Small intestine (tissue), 7 donors: ENCODE measurements around the gene AICDA. TPM values are rescaled to one million over a fixed set of nuclear protein-coding genes. Genes with fewer than 3 reads are reported as not detected.
A peak's percentile ranks its signal among the peaks of the same experiment; 100 is the strongest.

Experiments
- DNase-seq, 2 donors: peaks; one replicate each; pipeline versions ENCODE4 v3.0.0 to v3.0.0-alpha.2; 2013
- FAIRE-seq: peaks from 2 replicates; lab custom pipeline; 2012; peaks lifted over from hg19 to GRCh38; lab: Jason Lieb, UNC
- H3K27ac ChIP-seq, 3 donors: one replicate each; pipeline ENCODE4 v1.5.1; 2013; ENCODE audit warnings: low read length in 2 of 3, mild to moderate bottlenecking in 2 of 3, control low read depth in 1 of 3, inconsistent platforms in 1 of 3, low read depth in 1 of 3, moderate library complexity in 1 of 3
- H3K27me3 ChIP-seq, 3 donors: one replicate each; pipeline ENCODE4 v1.6.1; 2013; ENCODE audit warnings: low read length in 3 of 3, inconsistent platforms in 1 of 3; ENCODE audit not compliant: control insufficient read depth in 3 of 3, insufficient read depth in 3 of 3
- H3K36me3 ChIP-seq, 3 donors: one replicate each; pipeline ENCODE4 v1.6.1; 2013; ENCODE audit warnings: low read length in 3 of 3, inconsistent platforms in 1 of 3, low read depth in 1 of 3, mild to moderate bottlenecking in 1 of 3, moderate library complexity in 1 of 3; ENCODE audit not compliant: control insufficient read depth in 3 of 3, insufficient read depth in 2 of 3
- H3K4me1 ChIP-seq, 3 donors: one replicate each; pipeline ENCODE4 v1.6.1; 2013; ENCODE audit warnings: low read length in 2 of 3, inconsistent platforms in 1 of 3, low read depth in 1 of 3, mild to moderate bottlenecking in 1 of 3, moderate library complexity in 1 of 3; ENCODE audit not compliant: control insufficient read depth in 3 of 3, insufficient read depth in 2 of 3
- H3K4me3 ChIP-seq, 3 donors: one replicate each; pipeline ENCODE4 v1.5.1; 2013; ENCODE audit warnings: low read length in 3 of 3, control low read depth in 1 of 3, inconsistent platforms in 1 of 3, low read depth in 1 of 3, mild to moderate bottlenecking in 1 of 3, moderate library complexity in 1 of 3
- H3K9me3 ChIP-seq, 2 donors: one replicate each; pipeline ENCODE4 v1.6.1; 2013; ENCODE audit warnings: low read depth in 1 of 2, low read length in 1 of 2; ENCODE audit not compliant: control insufficient read depth in 2 of 2, insufficient read depth in 1 of 2
- WGBS, 3 donors: extraction: QIAGEN DNeasy Blood & Tissue Kit; methylation state at CpG; one replicate each; pipeline ENCODE4 v1.1.7; 2013; 5-methylcytosine and 5-hydroxymethylcytosine counted together
- polyA plus RNA-seq, 4 donors: library from polyadenylated mRNA; stranded (reverse) in 3 of 4; unstranded in 1 of 4; fragments of 200-250 nt in 3 of 4; fragments of 120-200 nt in 1 of 4; gene quantifications; one replicate each; pipeline versions ENCODE4 v1.2.1 to v1.2.3, GENCODE V29; 2013
- donor health status: healthy with polysubstance abuse.
- donor health status: control.
- donor health status: control.
- donor health status: Bipolar disorder and iron deficiency.
- donor health status: healthy.

The AICDA gene
- polyA plus RNA-seq, 4 donors: 0.31 to 4.0 (median 0.85) TPM

GRCh38 chr12:8561011-8561410, 51.6 kb downstream of the AICDA start:
- peaks cover 0 to 6% (median 2%) of the 10 kb centered on the region in 3 donors for H3K4me1 ChIP-seq
- WGBS, 3 donors: 26 to 50% (median 40%) methylated on average over 4 of the region's 4 CpGs
- H3K27me3 ChIP-seq: no peaks in the 10 kb centered on the region
- DNase-seq: peak; percentile 61 to 77
- no peaks in the 10 kb centered on the region for H3K36me3 ChIP-seq
- FAIRE-seq: no peak
- H3K27ac ChIP-seq: peak overlapping the region in 1 of 3 donors; percentile 55
- H3K9me3 ChIP-seq: peaks cover 0 to 23% of the 10 kb centered on the region in 2 donors
- no peak overlapping the region for H3K4me3 ChIP-seq

GRCh38 chr12:8559676-8560075, 53.0 kb downstream of the AICDA start:
- Histone ChIP-seq H3K36me3 (no peaks in the 10 kb centered on the region), H3K4me3 (no peak overlapping the region), H3K27ac (no peak overlapping the region), H3K27me3 (no peaks in the 10 kb centered on the region), H3K4me1 (peaks cover 0 to 6% (median 2%) of the 10 kb centered on the region in 3 donors), H3K9me3 (peaks cover 0 to 20% of the 10 kb centered on the region in 2 donors)
- 25 to 71% (median 45%) methylated on average over 11 of the region's 11 CpGs for WGBS, 3 donors
- no peak for DNase-seq
- no peak for FAIRE-seq

- peaks cover 0 to 6% (median 2%) of the 10 kb centered on the region in 3 donors for H3K4me1 ChIP-seq
- no peaks in the 10 kb centered on the region for H3K36me3 ChIP-seq
- no peaks in the 10 kb centered on the region for H3K27me3 ChIP-seq
- FAIRE-seq (no peak), DNase-seq (peak; percentile 33 to 70)
- no peak overlapping the region for H3K4me3 ChIP-seq
- no peak overlapping the region for H3K27ac ChIP-seq
- H3K9me3 ChIP-seq: peaks cover 0 to 3% of the 10 kb centered on the region in 2 donors
- 65 to 80% (median 78%) methylated on average over 2 of the region's 2 CpGs for WGBS, 3 donors
These were observed 56.0 kb downstream of the AICDA start for GRCh38 chr12:8556531-8557097.

- H3K4me1 ChIP-seq: no peaks in the 10 kb centered on the region
- FAIRE-seq: no peak
- no peaks in the 10 kb centered on the region for H3K27me3 ChIP-seq
- peak in 1 of 2 donors; percentile 16 for DNase-seq
- no peak overlapping the region for H3K4me3 ChIP-seq
- no peak overlapping the region for H3K27ac ChIP-seq
- 84 to 90% (median 85%) methylated on average over 5 of the region's 5 CpGs for WGBS, 3 donors
- no peaks in the 10 kb centered on the region for H3K36me3 ChIP-seq
- H3K9me3 ChIP-seq: peaks cover 0 to under 1% of the 10 kb centered on the region in 2 donors
These were observed 58.0 kb downstream of the AICDA start for GRCh38 chr12:8554451-8555195.

GRCh38 chr12:8553088-8553627, 59.5 kb downstream of the AICDA start:
- no peaks in the 10 kb centered on the region for H3K9me3 ChIP-seq
- no peaks in the 10 kb centered on the region for H3K27me3 ChIP-seq
- no peaks in the 10 kb centered on the region for H3K36me3 ChIP-seq
- peak overlapping the region in 1 of 3 donors; percentile 5 for H3K27ac ChIP-seq
- no peaks in the 10 kb centered on the region for H3K4me1 ChIP-seq
- no peak for FAIRE-seq
- no peak overlapping the region for H3K4me3 ChIP-seq
- DNase-seq: peak in 1 of 2 donors; percentile 36
- WGBS, 3 donors: 13 to 52% (median 30%) methylated on average over 6 of the region's 6 CpGs

Other genes with a start within 250 kb of the AICDA start
- gene CLEC6A, start 156.9 kb downstream of the AICDA start, polyA plus RNA-seq: under 1 TPM in 1 of 4 donors, not detected in 3; 0.04 TPM
- gene CLEC4D, start 99.4 kb downstream of the AICDA start, polyA plus RNA-seq: under 1 TPM in 2 of 4 donors, not detected in 2; 0.03 to 0.07 TPM
- gene CLEC4E, start 72.0 kb downstream of the AICDA start, polyA plus RNA-seq: 1 to 10 TPM in 1 of 4 donors, under 1 TPM in 2, not detected in 1; 0.06 to 3.0 (median 0.45) TPM
- 10 to 100 TPM in 1 of 4 donors, 1 to 10 TPM in 1, under 1 TPM in 1, not detected in 1; 0.56 to 48.2 (median 1.4) TPM for gene MFAP5, start 50.0 kb upstream of the AICDA start, polyA plus RNA-seq
- gene RIMKLB, start 85.1 kb upstream of the AICDA start, polyA plus RNA-seq: 10 to 100 TPM in 3 of 4 donors, 1 to 10 TPM in 1; 9.5 to 42.7 (median 23.9) TPM
- gene A2ML1, start 209.8 kb upstream of the AICDA start, polyA plus RNA-seq: under 1 TPM in 2 of 4 donors, not detected in 2; 0.10 to 0.22 TPM